ENCODE measurements around the gene SYNGR3. TPM values are rescaled to one million over a fixed set of nuclear protein-coding genes. Genes with fewer than 3 reads are reported as not detected.

SYNGR3 gene
- total and polyA plus RNA-seq, 12 donors: 0.54 to 10.9 (median 2.8) TPM; not detected in 2

- no peak for DNase-seq
- no peak for TF ChIP-seq POLR2A (IDR thresholded peaks at IDR 0.05)
- no peak for TF ChIP-seq CTCF (IDR thresholded peaks at IDR 0.05)
- no peak overlapping the region for H3K4me3 ChIP-seq
- H3K36me3 ChIP-seq (replicated peaks in 1 of 2): peaks cover 0 to 47% of the 10 kb centered on the region in 2 donors
- intact Hi-C loops (cut with DNase I): no loop called here
- 82 to 91% (median 82%) methylated on average over 12 to 37 of the region's 37 CpGs for WGBS, 4 donors
- H3K4me1 ChIP-seq (replicated peaks in 1 of 2): peaks cover 0 to 7% of the 10 kb centered on the region in 2 donors
- H3K9me3 ChIP-seq (replicated peaks in 1 of 3): no peaks in the 10 kb centered on the region
- H3K27me3 ChIP-seq: peaks cover 26% of the 10 kb centered on the region
- H3K27ac ChIP-seq: no peak overlapping the region
Observed at GRCh38 chr16:1978476-1979120, 11.2 kb upstream of the SYNGR3 start.

GRCh38 chr16:1979271-1980029, 10.3 kb upstream of the SYNGR3 start:
- Histone ChIP-seq H3K27me3 (peaks cover 26% of the 10 kb centered on the region), H3K27ac (no peak overlapping the region), H3K9me3 (replicated peaks in 1 of 3) (no peaks in the 10 kb centered on the region), H3K36me3 (replicated peaks in 1 of 2) (peaks cover 0 to 42% of the 10 kb centered on the region in 2 donors), H3K4me1 (replicated peaks in 1 of 2) (peaks cover 0 to 8% of the 10 kb centered on the region in 2 donors), H3K4me3 (no peak overlapping the region)
- 37 to 54% (median 40%) methylated on average over 16 to 70 of the region's 70 CpGs for WGBS, 4 donors
- intact Hi-C loops (cut with DNase I): no loop called here
- no peak for TF ChIP-seq CTCF (IDR thresholded peaks at IDR 0.05)
- no peak for TF ChIP-seq POLR2A (IDR thresholded peaks at IDR 0.05)
- DNase-seq: no peak

- no peak for DNase-seq
- intact Hi-C loops (cut with DNase I): no loop called here
- TF ChIP-seq CTCF (IDR thresholded peaks at IDR 0.05) (no peak), POLR2A (IDR thresholded peaks at IDR 0.05) (no peak)
- WGBS, 4 donors: 5 to 19% (median 9%) methylated on average over 14 to 53 of the region's 53 CpGs
- peaks cover 0 to 16% of the 10 kb centered on the region in 2 donors for H3K4me1 ChIP-seq (replicated peaks in 1 of 2)
- peaks cover 0 to 36% of the 10 kb centered on the region in 2 donors for H3K36me3 ChIP-seq (replicated peaks in 1 of 2)
- no peak overlapping the region for H3K27ac ChIP-seq
- peaks cover 26% of the 10 kb centered on the region for H3K27me3 ChIP-seq
- no peak overlapping the region for H3K4me3 ChIP-seq
- H3K9me3 ChIP-seq (replicated peaks in 1 of 3): no peaks in the 10 kb centered on the region
Observed at GRCh38 chr16:1980030-1980769, 9.6 kb upstream of the SYNGR3 start.

- Histone ChIP-seq H3K27ac (no peak overlapping the region), H3K9me3 (replicated peaks in 1 of 3) (no peaks in the 10 kb centered on the region), H3K4me1 (replicated peaks in 1 of 2) (peaks cover 0 to 18% of the 10 kb centered on the region in 2 donors), H3K4me3 (no peak overlapping the region), H3K36me3 (replicated peaks in 1 of 2) (peaks cover 0 to 36% of the 10 kb centered on the region in 2 donors), H3K27me3 (peaks cover 26% of the 10 kb centered on the region)
- TF ChIP-seq CTCF (IDR thresholded peaks at IDR 0.05): no peak
- no peak for TF ChIP-seq POLR2A (IDR thresholded peaks at IDR 0.05)
- WGBS, 4 donors: 14 to 35% (median 21%) methylated on average over 9 to 16 of the region's 16 CpGs; no CpG with 5 or more reads in 1 of the 4 donors
- no peak for DNase-seq
- intact Hi-C loops (cut with DNase I): no loop called here
Observed at GRCh38 chr16:1980770-1981087, 9.0 kb upstream of the SYNGR3 start.

Measured in adrenal gland (tissue), 12 donors.